SKM-1 treated with dmso at 0.1 percent for 144 hours (cell line): Measurements from ENCODE around the gene LRRC4B.
"Not testable (repeated sequence)": the region's sequence is repeated elsewhere in the genome, so short reads cannot be mapped to it uniquely, and the experiment has no call there.

Source experiments
- DNase-seq: peaks from one replicate; lab custom pipeline; 2025; ENCODE audit not compliant: unreplicated experiment; lab: John Stamatoyannopoulos, UW

Gene LRRC4B

DNA sequence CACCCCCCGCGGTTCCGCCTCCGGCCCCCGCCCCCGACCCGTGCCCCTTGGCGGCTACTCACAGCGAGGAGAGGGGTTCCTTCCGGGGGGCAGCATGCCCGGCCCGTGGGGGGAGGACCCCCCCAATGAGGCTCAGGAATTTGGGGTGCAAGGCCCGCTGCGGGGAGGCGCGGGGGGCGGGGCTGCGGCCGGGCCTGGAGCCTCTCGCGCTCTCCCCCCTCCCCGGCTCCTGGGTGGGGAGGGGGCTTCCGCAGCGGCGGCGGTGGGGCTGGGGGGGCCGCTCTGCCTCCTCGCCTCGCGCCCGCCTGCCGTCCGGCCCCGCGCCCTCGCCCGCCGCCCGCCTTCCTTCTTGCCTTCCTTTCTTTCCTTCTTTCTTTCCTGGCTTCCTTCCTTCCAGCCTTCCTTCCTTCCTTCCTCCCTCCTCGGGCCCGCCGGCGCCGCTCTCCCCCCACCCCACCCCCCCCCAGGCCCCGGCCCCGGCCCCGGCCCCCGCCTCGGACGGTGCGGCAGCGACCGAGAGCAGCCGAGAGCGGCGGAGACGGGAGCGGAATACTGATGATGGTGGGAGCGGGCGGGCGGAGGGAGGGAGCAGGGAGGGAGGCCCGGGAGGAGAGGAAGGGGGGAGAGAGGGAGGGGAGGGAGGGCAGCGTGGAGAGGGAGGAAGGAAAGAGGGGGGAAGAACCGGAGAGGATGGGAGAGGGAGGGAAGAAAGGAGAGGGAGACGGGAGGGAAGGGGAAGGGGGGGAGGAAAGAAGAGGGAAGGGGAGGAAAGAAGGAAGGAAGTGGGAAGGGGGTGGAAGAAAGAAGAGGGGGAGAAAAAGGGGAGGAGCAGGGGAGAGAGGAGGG is at the start of gene LRRC4B:
TSS of gene LRRC4B (minus strand) at position 554 of the 846 bp plus-strand sequence. CDS start 19,597 bp downstream, outside the sequence.
- DNase-seq: no peak

GRCh38 chr19:50612504-50613404 is 44.5 kb upstream of the LRRC4B start:
- not testable (repeated sequence) for DNase-seq

- DNase-seq: peak; percentile 84
Observed at GRCh38 chr19:50607874-50608785, 39.9 kb upstream of the LRRC4B start.

GRCh38 chr19:50607388-50607787 is 39.2 kb upstream of the LRRC4B start:
- no peak for DNase-seq

- not testable (repeated sequence) for DNase-seq
Observed at GRCh38 chr19:50606059-50606836, 38.0 kb upstream of the LRRC4B start.

GRCh38 chr19:50604264-50605073 is 36.2 kb upstream of the LRRC4B start:
- not testable (repeated sequence) for DNase-seq

- DNase-seq: no peak
Observed at GRCh38 chr19:50602935-50603334, 34.7 kb upstream of the LRRC4B start.

DNA sequence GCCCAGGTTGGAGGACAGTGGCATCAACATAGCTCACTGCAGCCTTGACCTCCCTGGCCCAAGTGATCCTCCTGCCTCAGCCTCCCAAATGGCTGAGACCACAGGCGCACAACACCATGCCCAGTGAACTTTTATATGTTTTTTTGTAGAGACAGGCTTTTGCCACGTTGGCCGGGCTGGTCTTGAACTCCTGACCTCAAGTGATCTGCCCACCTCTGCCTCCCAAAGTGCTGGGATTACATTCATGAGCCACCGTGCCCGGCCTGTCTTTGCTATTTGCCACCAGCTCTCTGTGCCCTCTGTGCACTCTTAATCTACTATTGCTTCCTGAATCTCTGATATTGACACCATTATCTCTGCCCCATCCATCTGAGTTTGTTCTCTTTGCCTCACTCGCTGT is 34.3 kb upstream of the LRRC4B start:
- DNase-seq: no peak

DNA sequence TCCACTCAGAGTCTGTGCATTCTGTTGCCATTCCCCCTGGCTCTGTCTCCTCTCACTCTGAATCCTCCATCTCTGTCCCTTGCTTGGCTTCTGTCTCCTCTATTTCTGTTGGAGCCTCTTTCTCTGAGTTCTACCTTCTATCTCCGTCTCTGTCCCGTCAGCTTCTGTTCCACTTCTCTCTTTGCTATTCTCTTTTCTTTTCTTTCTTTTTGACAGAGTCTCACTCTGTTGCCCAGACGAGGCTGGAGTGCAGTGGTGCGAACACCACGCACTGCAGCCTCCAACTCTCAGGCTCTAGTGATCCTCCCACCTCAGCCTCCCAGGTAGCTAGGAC is 33.8 kb upstream of the LRRC4B start:
- DNase-seq: no peak

DNA sequence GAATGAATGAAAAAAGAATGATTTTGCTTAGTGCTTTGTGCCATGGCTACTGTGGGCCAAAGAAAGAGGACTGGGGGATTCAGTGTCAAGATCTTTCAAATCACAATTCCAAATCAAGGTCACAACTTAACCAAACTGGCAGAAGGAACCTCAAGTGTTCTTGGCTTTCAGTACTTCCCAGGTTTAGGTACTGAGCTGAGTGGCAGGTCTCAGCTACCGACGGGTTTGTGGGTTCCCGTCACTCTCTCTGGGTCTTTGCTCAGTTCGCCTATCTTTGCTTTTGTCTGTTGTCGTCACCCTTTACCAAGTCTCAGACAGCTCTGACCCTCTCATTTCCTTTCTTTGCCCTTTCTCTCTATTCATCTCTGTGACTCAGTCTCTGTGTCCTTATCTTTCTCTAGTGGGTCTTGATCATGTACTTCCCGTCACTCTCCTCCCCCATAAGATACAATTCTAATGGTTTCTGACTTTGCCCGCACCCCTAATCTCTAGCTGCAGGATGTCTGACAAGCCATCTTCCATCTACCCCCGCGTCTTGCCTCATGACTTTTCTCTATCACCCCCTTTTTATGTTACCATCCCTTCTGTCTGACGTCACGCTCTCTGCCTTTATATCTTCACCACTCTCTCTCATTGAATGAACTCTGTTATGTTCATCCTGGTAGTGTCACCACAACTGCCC is 33.3 kb upstream of the LRRC4B start:
- no peak for DNase-seq

DNA sequence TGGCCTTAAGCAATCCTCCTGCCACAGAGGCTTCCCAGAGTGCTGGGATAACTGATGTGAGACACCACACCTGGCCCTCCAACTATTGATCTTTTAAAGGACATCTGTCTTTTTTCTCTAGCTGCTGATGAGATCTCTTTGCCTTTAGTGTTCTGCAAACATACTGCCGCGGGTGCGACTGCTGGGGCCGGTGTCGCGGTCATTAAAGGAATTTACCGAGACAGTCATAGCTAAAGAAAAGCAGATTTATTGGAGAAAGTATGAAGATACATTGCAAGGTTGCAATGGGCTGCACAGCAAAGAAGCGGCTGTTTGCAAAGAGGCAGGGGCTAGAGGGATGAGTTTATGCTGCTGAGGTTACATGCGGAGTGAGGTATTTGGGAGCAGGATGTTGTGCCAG is 31.2 kb upstream of the LRRC4B start:
- no peak for DNase-seq

GRCh38 chr19:50590191-50590590 is 22.0 kb upstream of the LRRC4B start:
- no peak for DNase-seq

DNA sequence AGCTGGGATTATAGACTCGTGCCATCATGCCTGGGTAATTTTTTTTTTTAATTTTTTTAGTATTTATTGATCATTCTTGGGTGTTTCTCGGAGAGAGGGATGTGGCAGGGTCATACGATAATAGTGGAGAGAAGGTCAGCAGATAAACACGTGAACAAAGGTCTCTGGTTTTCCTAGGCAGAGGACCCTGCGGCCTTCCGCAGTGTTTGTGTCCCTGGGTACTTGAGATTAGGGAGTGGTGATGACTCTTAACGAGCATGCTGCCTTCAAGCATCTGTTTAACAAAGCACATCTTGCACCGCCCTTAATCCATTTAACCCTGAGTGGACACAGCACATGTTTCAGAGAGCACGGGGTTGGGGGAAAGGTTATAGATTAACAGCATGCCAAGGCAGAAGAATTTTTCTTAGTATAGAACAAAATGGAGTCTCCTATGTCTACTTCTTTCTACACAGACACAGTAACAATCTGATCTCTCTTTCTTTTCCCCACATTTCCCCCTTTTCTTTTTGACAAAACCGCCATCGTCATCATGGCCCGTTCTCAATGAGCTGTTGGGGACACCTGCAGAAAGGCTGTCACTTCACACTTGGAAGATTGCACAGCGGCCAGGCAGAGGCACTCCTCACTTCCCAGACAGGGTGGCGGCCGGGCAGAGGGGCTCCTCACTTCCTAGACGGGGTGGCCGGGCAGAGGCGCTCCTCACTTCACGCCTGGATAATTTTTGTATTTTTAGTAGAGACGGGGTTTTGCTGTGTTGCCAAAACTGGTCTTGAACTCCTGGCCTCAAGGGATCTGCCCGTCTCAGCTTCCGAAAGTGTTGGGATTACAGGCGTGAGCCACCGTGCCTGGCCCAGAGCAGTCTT is 13.8 kb upstream of the LRRC4B start:
- DNase-seq: not testable (repeated sequence)

DNA sequence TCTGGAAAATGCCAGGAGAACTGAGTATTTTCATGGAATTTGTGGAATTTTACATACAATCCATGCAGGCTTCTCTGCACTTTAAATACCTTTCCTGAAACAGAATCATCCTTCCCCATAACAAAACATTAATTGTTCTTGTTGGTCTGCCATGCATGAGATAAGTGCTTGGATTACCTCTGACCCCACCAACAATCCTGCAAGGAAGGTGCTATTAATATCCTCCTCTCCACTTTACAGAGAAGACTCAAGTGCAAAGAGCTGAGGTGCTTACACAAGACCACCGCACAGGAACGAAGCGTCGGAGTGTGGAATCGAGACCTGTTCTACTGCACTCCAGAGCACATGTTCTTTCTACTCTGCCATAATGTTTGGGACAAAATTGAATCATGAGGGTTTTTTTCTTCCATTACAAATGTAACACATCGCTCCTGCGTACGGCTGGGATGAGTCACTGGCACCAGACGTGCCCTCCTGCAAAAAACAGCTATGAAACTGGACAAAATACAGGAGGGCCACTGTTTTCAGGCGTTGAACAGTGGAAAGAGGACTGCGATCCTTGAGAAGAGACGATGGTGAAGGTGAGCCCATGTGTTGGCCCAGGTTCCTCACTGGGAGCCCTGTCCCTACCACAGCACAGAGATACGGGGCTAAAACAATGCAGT is 12.9 kb upstream of the LRRC4B start:
- DNase-seq: no peak

DNA sequence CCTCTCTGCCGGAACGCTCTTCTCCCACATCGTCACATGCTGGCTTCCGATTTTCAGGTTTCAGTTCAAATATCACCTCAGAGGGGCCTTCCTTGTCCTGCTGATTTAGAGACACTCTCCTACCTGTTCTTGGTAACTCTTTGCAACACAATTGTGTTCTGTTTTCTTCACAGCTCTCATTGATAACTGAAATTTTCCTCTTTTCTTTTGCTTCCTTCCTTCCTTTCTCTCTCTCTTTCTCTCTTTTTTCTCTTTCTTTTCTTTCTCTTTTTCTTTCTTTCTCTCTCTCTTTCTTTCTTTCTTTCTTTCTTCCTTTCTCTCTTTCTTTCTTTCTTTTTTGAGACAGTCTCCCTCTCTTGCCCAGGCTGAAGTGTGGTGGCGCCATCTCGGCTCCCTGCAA is 12.0 kb upstream of the LRRC4B start:
- no peak for DNase-seq

DNA sequence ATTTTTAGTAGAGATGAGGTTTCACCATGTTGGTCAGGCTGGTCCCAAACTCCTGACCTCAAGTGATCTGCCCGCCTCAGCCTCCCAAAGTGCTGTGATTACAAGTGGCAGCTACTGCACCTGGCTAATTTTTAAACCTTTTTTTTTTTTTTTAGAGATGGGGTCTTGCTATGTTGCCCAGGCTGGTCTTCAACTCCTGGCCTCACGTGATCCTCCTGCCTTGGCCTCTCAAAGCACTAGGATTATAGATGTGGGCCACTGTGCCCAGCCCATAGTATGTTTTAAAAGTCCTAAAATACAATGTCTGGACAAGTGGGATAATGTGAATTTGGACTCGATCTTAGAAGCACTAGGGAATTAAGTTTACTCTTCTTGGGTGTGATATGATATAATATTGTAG is 8.5 kb upstream of the LRRC4B start:
- DNase-seq: not testable (repeated sequence)

DNA sequence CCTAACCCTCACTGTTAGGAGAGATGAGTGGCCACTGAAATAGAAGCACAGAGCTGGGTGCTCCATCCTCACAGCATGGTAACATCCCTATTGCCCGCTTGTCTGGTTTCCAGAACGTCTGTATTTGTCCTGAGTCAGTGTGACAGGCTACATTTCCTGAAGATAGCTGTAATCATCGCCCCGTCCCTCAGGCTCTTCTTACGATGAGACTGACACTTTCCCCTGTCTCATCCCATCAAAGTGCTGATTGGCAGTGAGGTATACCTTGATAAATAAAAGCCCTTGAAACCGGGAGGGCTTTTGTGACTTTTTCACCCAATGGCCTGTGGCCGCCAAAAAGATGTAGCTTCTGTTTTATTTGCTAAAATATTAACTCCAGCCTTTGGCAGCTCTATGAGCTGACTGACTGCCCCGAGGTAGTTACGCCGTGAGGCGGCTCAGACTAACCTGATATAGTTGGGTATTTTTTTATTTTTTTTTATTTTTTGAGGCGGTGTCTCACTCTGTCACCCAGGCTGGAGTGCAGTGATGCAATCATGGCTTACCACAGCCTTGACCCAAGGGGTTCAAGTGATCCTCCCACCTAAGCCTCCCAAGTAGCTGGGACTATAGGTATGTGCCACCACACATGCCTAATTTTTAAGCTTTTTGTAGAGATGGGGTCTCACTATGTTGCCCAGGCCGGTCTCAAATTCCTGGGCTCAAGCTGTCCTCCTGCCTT is 5.7 kb upstream of the LRRC4B start:
- no peak for DNase-seq
